Neural progenitor cell (in vitro differentiated cells): ENCODE results near the gene WDR37. TPM values are rescaled to one million over a fixed set of nuclear protein-coding genes. Genes with fewer than 3 reads are reported as not detected.

Source experiments
- DNase-seq: peaks from one replicate; pipeline ENCODE4 v3.0.0-alpha.2; 2016; ENCODE audit warnings: low spot score
- H2AFZ ChIP-seq: fragments of 200-600 bp; sonication (generic); replicated peaks from 2 replicates; pipeline ENCODE4 v1.6.1; 2016; ENCODE audit warnings: antibody characterized with exemption
- H3F3A ChIP-seq: fragments of 200-600 bp; sonication (generic); 2 replicates; pipeline ENCODE4 v1.6.1; 2016; ENCODE audit warnings: antibody characterized with exemption, low read depth
- H3K27ac ChIP-seq: fragments of 200-600 bp; sonication (generic); 2 replicates; pipeline ENCODE4 v1.5.1; 2016; ENCODE audit warnings: mild to moderate bottlenecking
- H3K27me3 ChIP-seq: fragments of 200-600 bp; sonication (generic); 2 replicates; pipeline ENCODE4 v1.6.1; 2016; ENCODE audit warnings: mild to moderate bottlenecking, moderate library complexity
- H3K36me3 ChIP-seq: fragments of 200-600 bp; sonication (generic); 2 replicates; pipeline ENCODE4 v1.5.1; 2016
- H3K4me1 ChIP-seq: fragments of 200-600 bp; sonication (generic); 2 replicates; pipeline ENCODE4 v1.6.1; 2016; ENCODE audit warnings: mixed run types
- H3K4me2 ChIP-seq: fragments of 200-600 bp; sonication (generic); 2 replicates; pipeline ENCODE4 v1.6.1; 2016
- H3K4me3 ChIP-seq: fragments of 200-600 bp; sonication (generic); 2 replicates; pipeline ENCODE4 v1.5.1; 2016
- H3K79me2 ChIP-seq: fragments of 200-600 bp; sonication (generic); 2 replicates; pipeline ENCODE4 v1.6.1; 2016; ENCODE audit warnings: low read depth
- H3K9ac ChIP-seq: fragments of 200-600 bp; sonication (generic); 2 replicates; pipeline ENCODE4 v1.6.1; 2016
- H3K9me3 ChIP-seq: fragments of 200-600 bp; sonication (generic); 2 replicates; pipeline ENCODE4 v1.5.1; 2016; ENCODE audit warnings: low read depth
- H4K20me1 ChIP-seq: fragments of 200-600 bp; sonication (generic); 2 replicates; pipeline ENCODE4 v1.6.1; 2016; ENCODE audit warnings: low read depth
- H3K27ac Mint-ChIP-seq: 3 replicates; pipeline ENCODE4 v1.8.0; 2021; ENCODE audit warnings: mixed read lengths
- H3K27me3 Mint-ChIP-seq: 2 replicates; pipeline ENCODE4 v1.8.0; 2022; ENCODE audit warnings: low read depth, mild to moderate bottlenecking, inconsistent platforms, moderate library complexity, mixed read lengths; ENCODE audit not compliant: insufficient read depth
- H3K36me3 Mint-ChIP-seq: 3 replicates; pipeline ENCODE4 v1.8.0; 2021; ENCODE audit warnings: mixed read lengths
- H3K4me1 Mint-ChIP-seq: 3 replicates; pipeline ENCODE4 v1.8.0; 2021; ENCODE audit warnings: mixed read lengths
- H3K4me3 Mint-ChIP-seq: 3 replicates; pipeline ENCODE4 v1.8.0; 2021; ENCODE audit warnings: mild to moderate bottlenecking, moderate library complexity, mixed read lengths
- H3K9me3 Mint-ChIP-seq: 3 replicates; pipeline ENCODE4 v1.8.0; 2020; ENCODE audit warnings: mixed read lengths
- EZH2 ChIP-seq: fragments of 200-600 bp; sonication (generic); IDR thresholded peaks from 2 replicates; pipeline ENCODE4 v1.6.1; 2017; ENCODE audit warnings: antibody characterized with exemption, mild to moderate bottlenecking, moderate library complexity
- EZH2phosphoT487 ChIP-seq: fragments of 200-600 bp; sonication (generic); IDR thresholded peaks from 2 replicates; pipeline ENCODE4 v1.6.1; 2017; ENCODE audit warnings: antibody characterized with exemption
- total RNA-seq: library from RNA; depleted of rRNA; stranded (reverse); fragments of >200 nt; gene quantifications from 2 replicates; pipeline ENCODE4 v1.2.3, GENCODE V29; 2015; ENCODE audit warnings: low replicate concordance
- TF ChIP-seq, protein P1 (sequence below): fragments of 200-600 bp; sonication (generic); IDR thresholded peaks from 2 replicates; pipeline ENCODE4 v1.5.1; 2017; ENCODE audit warnings: antibody characterized with exemption, mild to moderate bottlenecking

The WDR37 gene
- total RNA-seq, 1 donor from 2014 or later = 14.7 TPM

DNA sequence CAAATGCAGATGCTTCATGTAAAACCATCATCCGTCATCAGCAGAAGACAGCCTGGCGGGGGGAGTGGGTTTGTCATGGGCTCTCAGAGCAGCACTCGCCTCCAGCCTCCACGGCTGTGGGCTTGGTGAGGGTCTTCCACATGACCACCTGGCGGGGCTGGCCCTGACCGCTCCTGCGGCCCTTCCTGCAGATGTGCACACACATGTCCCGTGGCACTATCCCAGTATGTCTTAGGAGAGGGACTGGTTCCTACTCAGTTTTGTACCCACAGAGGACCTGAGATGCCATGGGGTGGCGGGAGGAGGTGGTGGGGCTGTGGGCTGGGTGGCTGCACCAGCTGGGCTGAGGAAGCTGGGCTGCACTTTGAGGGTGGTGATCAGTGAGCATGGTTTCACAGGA lies 35.2 kb upstream of the WDR37 start:
- H4K20me1 ChIP-seq = peaks cover 2% of the 10 kb centered on the region
- H3K9me3 ChIP-seq = no peaks in the 10 kb centered on the region
- no peak for DNase-seq
- peaks cover 10% of the 10 kb centered on the region for H3F3A ChIP-seq
- H3K4me3 Mint-ChIP-seq = no peak overlapping the region
- H2AFZ ChIP-seq = no peak overlapping the region
- H3K27me3 ChIP-seq = no peaks in the 10 kb centered on the region
- H3K36me3 Mint-ChIP-seq = peaks cover 18% of the 10 kb centered on the region
- H3K9me3 Mint-ChIP-seq = no peaks in the 10 kb centered on the region
- H3K4me1 Mint-ChIP-seq = no peaks in the 10 kb centered on the region
- no peak overlapping the region for H3K9ac ChIP-seq
- TF ChIP-seq, protein P1, sequence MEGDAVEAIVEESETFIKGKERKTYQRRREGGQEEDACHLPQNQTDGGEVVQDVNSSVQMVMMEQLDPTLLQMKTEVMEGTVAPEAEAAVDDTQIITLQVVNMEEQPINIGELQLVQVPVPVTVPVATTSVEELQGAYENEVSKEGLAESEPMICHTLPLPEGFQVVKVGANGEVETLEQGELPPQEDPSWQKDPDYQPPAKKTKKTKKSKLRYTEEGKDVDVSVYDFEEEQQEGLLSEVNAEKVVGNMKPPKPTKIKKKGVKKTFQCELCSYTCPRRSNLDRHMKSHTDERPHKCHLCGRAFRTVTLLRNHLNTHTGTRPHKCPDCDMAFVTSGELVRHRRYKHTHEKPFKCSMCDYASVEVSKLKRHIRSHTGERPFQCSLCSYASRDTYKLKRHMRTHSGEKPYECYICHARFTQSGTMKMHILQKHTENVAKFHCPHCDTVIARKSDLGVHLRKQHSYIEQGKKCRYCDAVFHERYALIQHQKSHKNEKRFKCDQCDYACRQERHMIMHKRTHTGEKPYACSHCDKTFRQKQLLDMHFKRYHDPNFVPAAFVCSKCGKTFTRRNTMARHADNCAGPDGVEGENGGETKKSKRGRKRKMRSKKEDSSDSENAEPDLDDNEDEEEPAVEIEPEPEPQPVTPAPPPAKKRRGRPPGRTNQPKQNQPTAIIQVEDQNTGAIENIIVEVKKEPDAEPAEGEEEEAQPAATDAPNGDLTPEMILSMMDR = no peak
- TF ChIP-seq EZH2 = no peak
- TF ChIP-seq EZH2phosphoT487 = no peak
- no peaks in the 10 kb centered on the region for H3K4me1 ChIP-seq
- H3K79me2 ChIP-seq = no peaks in the 10 kb centered on the region
- no peak overlapping the region for H3K4me3 ChIP-seq
- H3K36me3 ChIP-seq = peaks cover 5% of the 10 kb centered on the region
- no peak overlapping the region for H3K4me2 ChIP-seq
- peaks cover 5% of the 10 kb centered on the region for H3K27me3 Mint-ChIP-seq
- no peak overlapping the region for H3K27ac Mint-ChIP-seq
- H3K27ac ChIP-seq = no peak overlapping the region

GRCh38 chr10:1022413-1022812 lies 33.8 kb upstream of the WDR37 start:
- H3K9ac ChIP-seq = no peak overlapping the region
- no peaks in the 10 kb centered on the region for H3K4me1 Mint-ChIP-seq
- H3K9me3 ChIP-seq = no peaks in the 10 kb centered on the region
- H3K4me3 Mint-ChIP-seq = no peak overlapping the region
- no peak overlapping the region for H2AFZ ChIP-seq
- no peak overlapping the region for H3K4me3 ChIP-seq
- H3K9me3 Mint-ChIP-seq = no peaks in the 10 kb centered on the region
- H4K20me1 ChIP-seq = peaks cover 2% of the 10 kb centered on the region
- DNase-seq = no peak
- no peaks in the 10 kb centered on the region for H3K79me2 ChIP-seq
- no peak overlapping the region for H3K27ac ChIP-seq
- peaks cover 2% of the 10 kb centered on the region for H3K36me3 ChIP-seq
- H3F3A ChIP-seq = peaks cover 10% of the 10 kb centered on the region
- peaks cover 14% of the 10 kb centered on the region for H3K36me3 Mint-ChIP-seq
- no peaks in the 10 kb centered on the region for H3K4me1 ChIP-seq
- H3K27ac Mint-ChIP-seq = no peak overlapping the region
- H3K27me3 ChIP-seq = no peaks in the 10 kb centered on the region
- TF ChIP-seq EZH2 (no peak), EZH2phosphoT487 (no peak)
- TF ChIP-seq, protein P1 = no peak
- H3K4me2 ChIP-seq = no peak overlapping the region
- H3K27me3 Mint-ChIP-seq = peaks cover 5% of the 10 kb centered on the region

DNA sequence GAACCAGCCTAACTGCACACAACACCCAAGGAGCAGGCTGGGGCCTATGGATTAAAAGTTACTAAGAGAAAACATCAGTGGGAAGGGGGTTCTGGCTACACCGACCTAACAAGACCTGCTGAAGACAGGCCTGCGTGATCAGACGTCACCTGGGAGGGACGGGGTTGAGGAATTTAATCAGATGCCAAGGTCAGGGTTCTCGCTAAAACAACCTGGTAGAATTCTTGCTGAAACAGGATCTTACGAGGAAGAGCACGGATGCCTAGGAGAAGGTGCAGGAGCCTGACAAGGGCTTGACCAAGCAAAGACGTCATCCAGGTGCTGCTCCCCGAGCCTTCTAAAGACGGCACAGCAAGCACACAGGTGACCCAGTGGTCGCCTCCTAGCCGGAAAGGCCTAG lies 32.1 kb upstream of the WDR37 start:
- H3K9me3 Mint-ChIP-seq = no peaks in the 10 kb centered on the region
- Histone ChIP-seq H2AFZ (no peak overlapping the region), H3K27me3 (no peaks in the 10 kb centered on the region), H3F3A (peaks cover 6% of the 10 kb centered on the region), H3K4me3 (no peak overlapping the region), H3K4me2 (no peak overlapping the region), H3K36me3 (no peaks in the 10 kb centered on the region), H3K79me2 (no peaks in the 10 kb centered on the region), H3K9me3 (no peaks in the 10 kb centered on the region), H4K20me1 (no peaks in the 10 kb centered on the region), H3K9ac (no peak overlapping the region), H3K27ac (no peak overlapping the region), H3K4me1 (no peaks in the 10 kb centered on the region)
- H3K4me3 Mint-ChIP-seq = no peak overlapping the region
- H3K27ac Mint-ChIP-seq = no peak overlapping the region
- TF ChIP-seq EZH2 (no peak), EZH2phosphoT487 (no peak)
- TF ChIP-seq, protein P1 = no peak
- no peaks in the 10 kb centered on the region for H3K4me1 Mint-ChIP-seq
- H3K27me3 Mint-ChIP-seq = peaks cover 5% of the 10 kb centered on the region
- H3K36me3 Mint-ChIP-seq = peaks cover 6% of the 10 kb centered on the region
- no peak for DNase-seq

DNA sequence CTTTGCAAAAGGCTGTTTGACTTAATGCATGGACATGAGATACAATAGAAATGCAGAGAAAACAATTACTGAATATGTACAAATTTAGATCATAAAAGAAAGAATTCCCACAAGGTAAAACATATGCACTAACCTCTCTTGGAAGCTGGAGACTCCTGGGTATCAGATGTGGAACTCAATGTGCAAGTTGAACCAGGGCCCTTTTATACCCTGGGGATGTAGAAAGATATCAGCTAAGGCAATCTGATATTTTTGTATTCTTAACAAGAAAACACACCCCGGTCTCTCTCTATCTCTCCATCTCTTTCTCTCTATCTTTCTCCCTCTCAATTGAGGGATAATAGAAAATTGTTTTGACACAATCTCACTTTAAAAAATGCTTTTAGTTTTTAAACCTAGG lies 30.5 kb upstream of the WDR37 start, which contains the start of gene IDI2:
Gene IDI2 (minus strand): TSS at position 177 of the 400 bp plus-strand sequence. CDS start 1,136 bp downstream, outside the sequence.
- Mint-ChIP-seq H3K36me3 (peaks cover 4% of the 10 kb centered on the region), H3K4me1 (no peaks in the 10 kb centered on the region), H3K27me3 (peaks cover 2% of the 10 kb centered on the region), H3K27ac (no peak within 1 kb of the TSS), H3K4me3 (no peak within 1 kb of the TSS), H3K9me3 (no peaks in the 10 kb centered on the region)
- no peaks in the 10 kb centered on the region for H4K20me1 ChIP-seq
- H3K27me3 ChIP-seq = no peaks in the 10 kb centered on the region
- no peaks in the 10 kb centered on the region for H3K36me3 ChIP-seq
- H3K27ac ChIP-seq = no peak within 1 kb of the TSS
- H3K4me1 ChIP-seq = no peaks in the 10 kb centered on the region
- DNase-seq = no peak
- H3K4me3 ChIP-seq = no peak within 1 kb of the TSS
- H3K79me2 ChIP-seq = no peaks in the 10 kb centered on the region
- no peaks in the 10 kb centered on the region for H3K9me3 ChIP-seq
- no peak within 1 kb of the TSS for H3K9ac ChIP-seq
- H3K4me2 ChIP-seq = no peak within 1 kb of the TSS
- no peak within 1 kb of the TSS for H2AFZ ChIP-seq
- TF ChIP-seq, protein P1 = no peak
- no peak for TF ChIP-seq EZH2
- no peak for TF ChIP-seq EZH2phosphoT487
- peaks cover 5% of the 10 kb centered on the region for H3F3A ChIP-seq
